Hypothalamus (tissue), 51 donors: ENCODE results near the gene CBLN2.

Experiments used
- DNase-seq, 51 donors: peaks; one replicate each; lab custom pipeline; 2025; lab: John Stamatoyannopoulos, UW

Gene CBLN2

GRCh38 chr18:72544092-72544886 is at the start of gene CBLN2:
CBLN2 (minus strand) TSS chr18:72544342; CDS start chr18:72542160, 2,182 bp downstream.
- peak in 48 of 51 donors; percentile 4 to 85 (median 51) for DNase-seq

DNA sequence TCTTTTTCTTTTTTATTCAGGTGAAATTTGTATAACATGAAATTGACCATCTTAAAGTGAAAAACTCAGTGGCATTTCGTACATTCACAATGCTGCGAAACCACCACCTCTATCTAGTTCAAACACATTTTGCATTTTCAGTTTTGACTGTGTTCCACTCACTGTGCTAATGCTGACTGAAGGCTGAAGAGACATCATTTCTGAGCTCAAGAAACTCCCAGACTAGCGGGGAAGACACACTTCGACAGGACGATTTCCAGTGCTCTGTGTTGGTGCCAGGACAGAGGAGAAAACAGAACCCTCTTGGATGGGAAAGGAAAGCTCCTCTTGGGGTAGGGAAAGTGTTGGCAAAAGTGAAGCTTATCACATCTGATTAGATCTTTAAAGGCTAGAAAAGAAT is 44.2 kb upstream of the CBLN2 start:
- DNase-seq, result no peak

- DNase-seq, result no peak
Observed at GRCh38 chr18:72584787-72585186, 40.6 kb upstream of the CBLN2 start.

GRCh38 chr18:72581976-72582375 is 37.8 kb upstream of the CBLN2 start:
- no peak for DNase-seq

GRCh38 chr18:72572896-72573295 is 28.8 kb upstream of the CBLN2 start:
- no peak for DNase-seq

- no peak for DNase-seq
Observed at GRCh38 chr18:72566290-72566689, 22.1 kb upstream of the CBLN2 start.

GRCh38 chr18:72555968-72556367 is 11.8 kb upstream of the CBLN2 start:
- DNase-seq, result no peak

- no peak for DNase-seq
Observed at GRCh38 chr18:72555101-72555500, 11.0 kb upstream of the CBLN2 start.

GRCh38 chr18:72543357-72544055 is 636 bp downstream of the CBLN2 start:
- peak in 3 of 51 donors; percentile 6 to 46 (median 12) for DNase-seq

- DNase-seq, result no peak
Observed at GRCh38 chr18:72542984-72543356, 1.2 kb downstream of the CBLN2 start.

DNA sequence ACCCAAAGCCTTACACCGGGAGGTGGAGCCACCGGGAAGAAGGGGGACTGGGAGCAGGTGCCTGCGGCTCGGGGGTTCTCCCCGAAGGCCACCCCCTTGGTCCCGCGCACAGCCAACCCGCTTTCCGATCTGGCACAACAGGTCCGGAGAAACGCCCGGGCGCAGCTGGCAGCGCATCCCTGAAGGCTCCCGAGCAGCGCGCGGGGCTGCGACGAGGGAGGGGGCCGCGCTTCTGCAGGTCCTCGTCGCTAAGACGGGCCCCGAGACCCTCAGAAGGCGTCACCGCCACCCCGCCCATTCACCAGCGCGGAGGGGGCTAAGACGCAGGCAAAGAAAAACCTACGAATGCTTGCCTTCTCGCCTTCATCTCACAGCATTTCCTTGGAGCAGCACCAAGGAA is 1.8 kb downstream of the CBLN2 start:
- DNase-seq, result peak in 2 of 51 donors; percentile 4 to 10

DNA sequence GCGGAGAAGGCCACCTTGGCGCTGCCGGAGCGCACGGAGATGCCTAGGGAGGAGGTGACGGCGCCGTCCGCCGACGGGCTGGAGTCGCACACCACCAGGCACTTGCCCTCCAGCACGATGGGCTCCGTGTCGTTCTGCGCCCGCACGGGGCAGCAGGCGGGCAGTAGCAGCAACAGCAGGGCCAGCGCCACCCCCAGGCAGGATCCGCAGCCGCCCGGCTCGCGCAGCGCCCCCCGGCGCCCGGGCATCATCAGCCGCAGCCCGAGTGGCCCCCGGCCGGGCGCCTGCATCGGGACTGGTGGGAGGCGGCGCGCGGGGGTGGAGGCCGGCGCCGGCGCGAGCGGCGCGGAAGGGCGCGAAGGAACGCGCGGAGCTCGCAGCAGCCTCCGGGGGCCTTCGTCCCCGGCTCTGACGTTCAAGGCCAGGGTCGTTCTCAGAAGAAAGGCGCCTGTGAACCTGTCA is 2.2 kb downstream of the CBLN2 start:
- DNase-seq, result peak in 2 of 51 donors; percentile 3 to 21

- DNase-seq, result peak in 1 of 51 donors; percentile 13
Observed at GRCh38 chr18:72539901-72540300, 4.2 kb downstream of the CBLN2 start.

GRCh38 chr18:72530622-72531021 is 13.5 kb downstream of the CBLN2 start:
- DNase-seq, result peak in 1 of 51 donors; percentile 18

GRCh38 chr18:72504866-72505265 is 39.3 kb downstream of the CBLN2 start:
- DNase-seq, result no peak

- no peak for DNase-seq
Observed at GRCh38 chr18:72502671-72503431, 41.3 kb downstream of the CBLN2 start.

DNA sequence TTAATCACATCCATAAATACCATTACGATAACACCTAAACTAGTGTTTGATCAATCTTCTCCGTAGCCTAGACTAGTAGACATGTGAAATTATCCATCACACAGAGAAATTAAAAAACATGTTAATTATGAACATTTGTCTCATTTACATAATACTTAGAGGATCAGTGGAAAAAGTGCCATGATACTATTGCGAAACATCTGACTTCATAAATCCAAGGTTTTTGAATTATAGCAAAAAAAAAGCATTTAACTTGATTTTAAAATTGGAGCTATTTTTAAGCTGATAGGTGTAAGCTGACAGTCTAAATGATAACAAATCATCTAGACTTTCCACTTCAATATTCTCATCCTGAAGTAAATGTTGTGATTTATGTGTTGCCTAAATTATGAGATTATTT is 51.6 kb downstream of the CBLN2 start:
- DNase-seq, result no peak
